ENCODE data around the gene ARPC1A. TPM values are rescaled to one million over a fixed set of nuclear protein-coding genes. Genes with fewer than 3 reads are reported as not detected.
"Not testable (repeated sequence)": the region's sequence is repeated elsewhere in the genome, so short reads cannot be mapped to it uniquely, and the experiment has no call there.

Gene ARPC1A
- total RNA-seq (2014; rRNA removed; shearing (Covaris generic)): 162 and 177 TPM in 2 replicates
- polyA plus RNA-seq (2014; cell fraction: nucleus; rRNA removed): 167 and 168 TPM in 2 replicates

- DNase-seq (ENCODE audit: extremely low read depth, low read depth): peak; percentile 90
Observed at GRCh38 chr7:99325592-99326407, at the start of gene ARPC1A. ARPC1A (plus strand) TSS chr7:99325898; CDS start chr7:99333354, 7,456 bp downstream.

- no peak for DNase-seq (ENCODE audit: extremely low read depth, low read depth)
Observed at GRCh38 chr7:99278180-99278579, 47.5 kb upstream of the ARPC1A start.

GRCh38 chr7:99284165-99284564 is 41.5 kb upstream of the ARPC1A start:
- not testable (repeated sequence) for DNase-seq (ENCODE audit: extremely low read depth, low read depth)

- no peak for DNase-seq (ENCODE audit: extremely low read depth, low read depth)
Observed at GRCh38 chr7:99287779-99288534, 37.7 kb upstream of the ARPC1A start.

GRCh38 chr7:99289185-99289584 is 36.5 kb upstream of the ARPC1A start:
- no peak for DNase-seq (ENCODE audit: extremely low read depth, low read depth)

- DNase-seq (ENCODE audit: extremely low read depth, low read depth): not testable (repeated sequence)
Observed at GRCh38 chr7:99290148-99290547, 35.5 kb upstream of the ARPC1A start.

GRCh38 chr7:99290980-99291607 is 34.6 kb upstream of the ARPC1A start:
- no peak for DNase-seq (ENCODE audit: extremely low read depth, low read depth)

GRCh38 chr7:99292127-99292526 is 33.6 kb upstream of the ARPC1A start:
- DNase-seq (ENCODE audit: extremely low read depth, low read depth): no peak

GRCh38 chr7:99293167-99293566 is 32.5 kb upstream of the ARPC1A start:
- DNase-seq (ENCODE audit: extremely low read depth, low read depth): no peak

GRCh38 chr7:99293650-99294049 is 32.0 kb upstream of the ARPC1A start:
- no peak for DNase-seq (ENCODE audit: extremely low read depth, low read depth)

- DNase-seq (ENCODE audit: extremely low read depth, low read depth): no peak
Observed at GRCh38 chr7:99296471-99296870, 29.2 kb upstream of the ARPC1A start.

- no peak for DNase-seq (ENCODE audit: extremely low read depth, low read depth)
Observed at GRCh38 chr7:99301496-99301895, 24.2 kb upstream of the ARPC1A start.

- DNase-seq (ENCODE audit: extremely low read depth, low read depth): no peak
Observed at GRCh38 chr7:99305473-99306260, 20.0 kb upstream of the ARPC1A start.

GRCh38 chr7:99308461-99309074 is 17.1 kb upstream of the ARPC1A start:
- DNase-seq (ENCODE audit: extremely low read depth, low read depth): no peak

GRCh38 chr7:99309111-99309510 is 16.6 kb upstream of the ARPC1A start:
- no peak for DNase-seq (ENCODE audit: extremely low read depth, low read depth)

GRCh38 chr7:99310004-99310403 is 15.7 kb upstream of the ARPC1A start:
- DNase-seq (ENCODE audit: extremely low read depth, low read depth): no peak

- no peak for DNase-seq (ENCODE audit: extremely low read depth, low read depth)
Observed at GRCh38 chr7:99311702-99312101, 14.0 kb upstream of the ARPC1A start.

GRCh38 chr7:99312316-99313203 is 13.1 kb upstream of the ARPC1A start:
- DNase-seq (ENCODE audit: extremely low read depth, low read depth): peak; percentile 72

- DNase-seq (ENCODE audit: extremely low read depth, low read depth): no peak
Observed at GRCh38 chr7:99313204-99313573, 12.5 kb upstream of the ARPC1A start.
